HL-60 (cell line): ENCODE results near the gene BLTP3B.

Source experiments
- DNase-seq, 2 experiments: peaks; one replicate each; pipeline ENCODE4 v3.0.0-alpha.2; 2010 to 2020; ENCODE audit warnings: low read depth in 1 of 2, low spot score in 1 of 2
- H3K27ac ChIP-seq: fragments of 250-450 bp; sonication (Bioruptor Pico); replicated peaks from 2 replicates; pipeline ENCODE4 v1.5.1; 2020; ENCODE audit warnings: mild to moderate bottlenecking, moderate library complexity
- H3K27me3 ChIP-seq: fragments of 250-450 bp; sonication (Bioruptor Pico); 2 replicates; pipeline ENCODE4 v1.5.1; 2021; ENCODE audit warnings: mild to moderate bottlenecking, moderate library complexity; ENCODE audit not compliant: insufficient read depth, poor library complexity, severe bottlenecking
- H3K4me3 ChIP-seq: replicated peaks from 2 replicates; pipeline ENCODE4 v1.5.1; 2011; ENCODE audit warnings: mild to moderate bottlenecking, control low read depth, low read length; ENCODE audit not compliant: insufficient read depth
- GABPA ChIP-seq: IDR thresholded peaks from 2 replicates; pipeline ENCODE4 v1.6.1; 2012; ENCODE audit warnings: low read depth
- POLR2AphosphoS5 ChIP-seq: IDR thresholded peaks from 2 replicates; pipeline ENCODE4 v1.6.1; 2012; ENCODE audit warnings: low read depth
- REST ChIP-seq: IDR thresholded peaks from 2 replicates; pipeline ENCODE4 v1.6.1; 2012; ENCODE audit warnings: low read depth; ENCODE audit not compliant: insufficient replicate concordance
- SPI1 ChIP-seq: IDR thresholded peaks from 2 replicates; pipeline ENCODE4 v1.6.1; 2012; ENCODE audit warnings: low read depth, mild to moderate bottlenecking, borderline replicate concordance
- TF ChIP-seq, protein P1 (sequence below): IDR thresholded peaks from one replicate; pipeline ENCODE4 v1.5.1; 2011; ENCODE audit warnings: low read length, control low read depth, inconsistent platforms; ENCODE audit not compliant: insufficient read depth

BLTP3B gene

GRCh38 chr12:100138803-100139098 is 3.9 kb downstream of the BLTP3B start:
- no peak for TF ChIP-seq GABPA
- no peak for TF ChIP-seq REST
- TF ChIP-seq, protein P1, sequence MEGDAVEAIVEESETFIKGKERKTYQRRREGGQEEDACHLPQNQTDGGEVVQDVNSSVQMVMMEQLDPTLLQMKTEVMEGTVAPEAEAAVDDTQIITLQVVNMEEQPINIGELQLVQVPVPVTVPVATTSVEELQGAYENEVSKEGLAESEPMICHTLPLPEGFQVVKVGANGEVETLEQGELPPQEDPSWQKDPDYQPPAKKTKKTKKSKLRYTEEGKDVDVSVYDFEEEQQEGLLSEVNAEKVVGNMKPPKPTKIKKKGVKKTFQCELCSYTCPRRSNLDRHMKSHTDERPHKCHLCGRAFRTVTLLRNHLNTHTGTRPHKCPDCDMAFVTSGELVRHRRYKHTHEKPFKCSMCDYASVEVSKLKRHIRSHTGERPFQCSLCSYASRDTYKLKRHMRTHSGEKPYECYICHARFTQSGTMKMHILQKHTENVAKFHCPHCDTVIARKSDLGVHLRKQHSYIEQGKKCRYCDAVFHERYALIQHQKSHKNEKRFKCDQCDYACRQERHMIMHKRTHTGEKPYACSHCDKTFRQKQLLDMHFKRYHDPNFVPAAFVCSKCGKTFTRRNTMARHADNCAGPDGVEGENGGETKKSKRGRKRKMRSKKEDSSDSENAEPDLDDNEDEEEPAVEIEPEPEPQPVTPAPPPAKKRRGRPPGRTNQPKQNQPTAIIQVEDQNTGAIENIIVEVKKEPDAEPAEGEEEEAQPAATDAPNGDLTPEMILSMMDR, result no peak
- 0 out of 2 replicates have a peak, but pooled peaks have one; percentile 11 for TF ChIP-seq SPI1
- no peak for TF ChIP-seq POLR2AphosphoS5
- Histone ChIP-seq H3K27ac (peak overlapping the region; percentile 25), H3K27me3 (no peaks in the 10 kb centered on the region), H3K4me3 (peak overlapping the region; percentile 4; the same call in 1 of the 2 replicates)
- peak in 1 of 2 experiments; percentile 10 for DNase-seq

GRCh38 chr12:100138048-100138802 is 4.4 kb downstream of the BLTP3B start:
- TF ChIP-seq SPI1, result peak; percentile 52; the same call in 1 of the 2 replicates
- TF ChIP-seq, protein P1, result no peak
- no peak for TF ChIP-seq REST
- TF ChIP-seq POLR2AphosphoS5, result no peak
- Histone ChIP-seq H3K27ac (peak overlapping the region; percentile 25), H3K4me3 (peak overlapping the region; percentile 4; the same call in 1 of the 2 replicates), H3K27me3 (no peaks in the 10 kb centered on the region)
- DNase-seq, result peak in 1 of 2 experiments; percentile 34

GRCh38 chr12:100133200-100133599 is 9.5 kb downstream of the BLTP3B start:
- DNase-seq, result no peak
- TF ChIP-seq SPI1 (no peak), GABPA (no peak), REST (no peak), POLR2AphosphoS5 (no peak)
- TF ChIP-seq, protein P1, result no peak

More at GRCh38 chr12:100133200-100133599, 9.5 kb downstream of the BLTP3B start:
- Histone ChIP-seq H3K27ac (no peak overlapping the region), H3K4me3 (no peak overlapping the region), H3K27me3 (no peaks in the 10 kb centered on the region)
